ENCODE results near the gene NMNAT3.
"Not testable (repeated sequence)": the region's sequence is repeated elsewhere in the genome, so short reads cannot be mapped to it uniquely, and the experiment has no call there.

NMNAT3 gene

DNA sequence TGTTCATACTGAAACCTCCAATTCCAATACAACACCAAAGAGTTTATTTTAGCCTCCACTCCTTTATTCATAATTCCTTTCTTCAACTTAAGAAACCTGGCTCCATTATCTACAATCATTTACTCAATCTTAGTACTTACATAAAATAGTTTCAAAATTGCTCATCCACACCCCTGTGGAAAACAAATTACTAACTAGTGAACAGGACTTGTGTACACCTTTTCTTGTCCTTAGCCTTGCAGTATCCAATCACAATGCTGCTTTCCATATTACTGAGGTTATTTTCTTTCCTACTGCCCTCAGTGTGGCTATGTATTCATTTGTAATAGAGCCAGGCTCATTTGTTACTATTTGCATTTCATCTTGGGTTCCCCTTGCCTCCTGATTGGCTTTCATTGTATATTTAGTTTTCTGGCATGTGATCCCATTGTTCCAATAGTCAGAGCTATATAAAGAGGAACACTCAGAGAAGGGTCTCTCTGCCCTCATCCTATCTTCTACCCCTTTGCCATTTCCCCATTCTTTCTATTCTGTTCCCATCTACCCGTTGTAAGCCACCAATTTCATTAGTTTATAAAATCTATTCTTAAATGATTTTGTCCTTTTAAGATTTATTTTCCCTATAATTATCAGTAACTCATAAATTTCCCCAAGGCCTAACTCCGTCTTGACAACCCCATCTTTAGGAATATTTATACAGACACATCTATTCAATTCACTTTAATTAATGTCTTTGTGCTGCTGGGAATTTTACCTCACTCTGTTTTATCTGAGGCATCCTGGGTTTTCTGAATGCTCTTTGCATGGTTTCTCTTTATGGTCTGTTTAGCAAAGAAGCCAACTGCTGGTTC lies 70.3 kb downstream of the NMNAT3 start:
- ChIA-PET CTCF (no interaction called here), POLR2A (ENCODE audit: low non-redundant PET) (no interaction called here)
- TF ChIP-seq, protein P1, sequence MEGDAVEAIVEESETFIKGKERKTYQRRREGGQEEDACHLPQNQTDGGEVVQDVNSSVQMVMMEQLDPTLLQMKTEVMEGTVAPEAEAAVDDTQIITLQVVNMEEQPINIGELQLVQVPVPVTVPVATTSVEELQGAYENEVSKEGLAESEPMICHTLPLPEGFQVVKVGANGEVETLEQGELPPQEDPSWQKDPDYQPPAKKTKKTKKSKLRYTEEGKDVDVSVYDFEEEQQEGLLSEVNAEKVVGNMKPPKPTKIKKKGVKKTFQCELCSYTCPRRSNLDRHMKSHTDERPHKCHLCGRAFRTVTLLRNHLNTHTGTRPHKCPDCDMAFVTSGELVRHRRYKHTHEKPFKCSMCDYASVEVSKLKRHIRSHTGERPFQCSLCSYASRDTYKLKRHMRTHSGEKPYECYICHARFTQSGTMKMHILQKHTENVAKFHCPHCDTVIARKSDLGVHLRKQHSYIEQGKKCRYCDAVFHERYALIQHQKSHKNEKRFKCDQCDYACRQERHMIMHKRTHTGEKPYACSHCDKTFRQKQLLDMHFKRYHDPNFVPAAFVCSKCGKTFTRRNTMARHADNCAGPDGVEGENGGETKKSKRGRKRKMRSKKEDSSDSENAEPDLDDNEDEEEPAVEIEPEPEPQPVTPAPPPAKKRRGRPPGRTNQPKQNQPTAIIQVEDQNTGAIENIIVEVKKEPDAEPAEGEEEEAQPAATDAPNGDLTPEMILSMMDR (conservative IDR thresholded peaks at IDR 0.05; ENCODE audit: low read depth), result no peak
- no peak for DNase-seq (ENCODE audit: low spot score)
- H3K27ac ChIP-seq, result no peak overlapping the region

DNA sequence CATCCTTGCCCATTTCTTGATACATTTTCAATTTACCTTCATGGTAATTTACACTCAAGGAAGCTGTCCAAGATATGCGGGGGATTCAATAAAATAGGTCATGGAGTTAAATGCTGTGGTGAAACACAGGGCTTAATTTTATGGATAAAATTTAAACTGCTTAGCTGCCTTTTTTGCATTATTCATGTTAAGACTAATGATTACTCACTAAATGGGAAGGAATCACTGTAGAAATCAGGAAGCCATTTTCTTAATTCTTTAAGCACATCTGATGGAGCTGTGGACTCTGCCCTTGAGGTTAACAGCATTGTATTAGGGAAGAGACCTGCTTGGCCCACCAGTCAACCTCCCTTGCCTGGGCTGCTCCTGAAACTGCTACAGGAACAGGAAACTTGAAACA lies 75.8 kb downstream of the NMNAT3 start:
- DNase-seq (ENCODE audit: low spot score), result no peak
- no peak overlapping the region for H3K27ac ChIP-seq
- ChIA-PET CTCF (interaction anchor here (0.5 kb wide), 1 partner anchor 302 kb away, joined by 6 read pairs; no protein-coding TSS in a partner anchor), POLR2A (ENCODE audit: low non-redundant PET) (no interaction called here)
- TF ChIP-seq, protein P1 (conservative IDR thresholded peaks at IDR 0.05; ENCODE audit: low read depth), result no peak

DNA sequence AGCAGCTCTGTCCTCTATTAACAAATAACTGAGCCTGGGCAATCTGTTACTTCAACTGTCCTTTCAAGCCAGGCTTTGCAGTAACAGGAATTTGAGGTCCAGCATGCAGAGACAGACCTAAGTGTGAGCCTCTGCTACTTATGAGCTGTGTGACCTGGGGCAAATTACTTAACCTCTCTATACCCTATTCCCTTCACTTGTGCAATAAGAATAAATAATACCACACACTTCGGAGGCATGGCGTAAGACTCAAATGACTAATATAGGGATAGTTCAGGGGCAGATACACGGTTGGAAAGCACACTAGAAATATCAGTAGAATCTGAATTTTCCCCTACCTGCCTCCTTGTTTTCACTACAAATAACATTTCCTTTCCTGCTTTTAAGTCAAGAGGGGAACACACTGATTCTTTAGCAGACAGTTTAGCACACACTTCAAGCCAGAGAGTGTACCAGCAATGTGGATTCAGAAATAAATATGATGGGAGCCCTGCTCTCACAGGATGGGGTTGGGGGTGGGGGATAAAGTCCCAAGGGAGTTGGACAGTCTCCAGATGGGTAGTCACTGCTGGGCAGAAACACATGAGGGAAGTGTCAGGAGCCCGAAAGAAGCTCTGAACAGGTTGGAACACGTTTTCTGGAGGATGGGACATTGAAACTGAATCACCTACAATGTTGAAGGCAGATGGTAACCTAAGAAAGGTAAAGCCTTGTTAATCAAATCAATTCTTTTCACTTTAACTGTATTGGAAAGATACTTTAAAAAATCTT lies 76.4 kb downstream of the NMNAT3 start:
- TF ChIP-seq, protein P1 (conservative IDR thresholded peaks at IDR 0.05; ENCODE audit: low read depth), result no peak
- H3K27ac ChIP-seq, result peak overlapping the region; percentile 70
- CTCF ChIA-PET, result interaction anchor here (0.5 kb wide), 1 partner anchor 303 kb away, joined by 6 read pairs; no protein-coding TSS in a partner anchor
- DNase-seq (ENCODE audit: low spot score), result peak; percentile 85
- POLR2A ChIA-PET (ENCODE audit: low non-redundant PET), result no interaction called here

DNA sequence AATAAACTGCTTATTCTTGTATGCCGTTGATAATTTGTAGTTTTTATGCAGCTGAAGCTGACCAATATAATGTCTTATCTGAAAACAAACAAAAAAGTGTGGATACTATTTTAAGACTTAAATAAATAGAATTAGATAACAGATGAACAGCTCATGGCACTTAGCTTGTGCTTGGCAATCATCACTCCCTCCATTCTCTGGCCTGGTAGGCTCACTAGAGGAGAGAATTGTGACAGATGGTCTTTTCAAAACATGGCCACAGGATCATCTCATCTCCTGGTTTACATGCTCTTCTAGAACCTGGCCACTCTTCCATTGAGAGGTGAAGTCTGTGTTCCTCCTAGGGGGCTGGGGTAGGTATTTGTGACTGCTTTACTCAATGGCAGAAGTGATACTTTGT lies 79.8 kb downstream of the NMNAT3 start:
- TF ChIP-seq, protein P1 (conservative IDR thresholded peaks at IDR 0.05; ENCODE audit: low read depth), result no peak
- no peak for DNase-seq (ENCODE audit: low spot score)
- H3K27ac ChIP-seq, result no peak overlapping the region
- CTCF ChIA-PET, result interaction anchor here (0.5 kb wide), 1 partner anchor 297 kb away, joined by 3 read pairs; no protein-coding TSS in a partner anchor
- POLR2A ChIA-PET (ENCODE audit: low non-redundant PET), result no interaction called here

DNA sequence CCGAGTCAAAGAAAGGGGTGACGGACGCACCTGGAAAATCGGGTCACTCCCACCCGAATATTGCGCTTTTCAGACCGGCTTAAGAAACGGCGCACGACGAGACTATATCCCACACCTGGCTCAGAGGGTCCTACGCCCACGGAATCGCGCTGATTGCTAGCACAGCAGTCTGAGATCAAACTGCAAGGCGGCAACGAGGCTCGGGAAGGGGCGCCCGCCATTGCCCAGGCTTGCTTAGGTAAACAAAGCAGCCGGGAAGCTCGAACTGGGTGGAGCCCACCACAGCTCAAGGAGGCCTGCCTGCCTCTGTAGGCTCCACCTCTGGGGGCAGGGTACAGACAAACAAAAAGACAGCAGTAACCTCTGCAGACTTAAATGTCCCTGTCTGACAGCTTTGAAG lies 86.6 kb downstream of the NMNAT3 start:
- DNase-seq (ENCODE audit: low spot score); POLR2A ChIA-PET (ENCODE audit: low non-redundant PET); H3K27ac ChIP-seq: not testable (repeated sequence)
- CTCF ChIA-PET, result interaction anchor here (0.6 kb wide), 1 partner anchor 205 kb away, joined by 5 read pairs; no protein-coding TSS in a partner anchor

DNA sequence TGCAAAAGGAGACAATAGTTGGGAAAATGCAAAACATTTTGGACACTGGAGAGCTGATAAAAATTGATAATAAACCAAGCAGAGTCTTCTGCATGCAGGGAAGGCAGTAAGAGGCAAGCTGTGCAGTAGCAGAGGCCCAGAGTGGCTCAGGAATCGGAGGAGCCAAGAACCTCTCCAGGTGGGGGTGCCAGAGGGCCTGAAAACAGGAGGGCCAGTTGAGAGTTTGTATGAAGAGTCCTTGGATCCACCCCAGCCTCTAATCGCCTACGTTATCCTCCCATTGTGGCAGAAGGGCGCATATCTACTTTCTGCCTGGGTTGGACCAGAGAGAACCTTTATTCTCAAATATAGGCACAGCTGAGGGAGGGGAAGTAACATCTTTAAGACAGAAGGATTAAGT lies 89.3 kb downstream of the NMNAT3 start:
- ChIA-PET CTCF (no interaction called here), POLR2A (ENCODE audit: low non-redundant PET) (no interaction called here)
- TF ChIP-seq, protein P1 (conservative IDR thresholded peaks at IDR 0.05; ENCODE audit: low read depth), result no peak
- no peak for DNase-seq (ENCODE audit: low spot score)
- H3K27ac ChIP-seq, result no peak overlapping the region

All from RWPE1 (cell line).